ENCODE data around the gene CAVIN1. TPM values are rescaled to one million over a fixed set of nuclear protein-coding genes. Genes with fewer than 3 reads are reported as not detected.
"Not testable (repeated sequence)": the region's sequence is repeated elsewhere in the genome, so short reads cannot be mapped to it uniquely, and the experiment has no call there.

Gene CAVIN1
- total RNA-seq, 1 experiment from 2014 or later = 64.0 TPM

GRCh38 chr17:42406615-42407288, 16.3 kb downstream of the CAVIN1 start:
- no peak for DNase-seq (ENCODE audit: extremely low read depth, low read depth)

- DNase-seq (ENCODE audit: extremely low read depth, low read depth) = peak; percentile 65
Observed at GRCh38 chr17:42405963-42406495, 17.0 kb downstream of the CAVIN1 start.

- no peak for DNase-seq (ENCODE audit: extremely low read depth, low read depth)
Observed at GRCh38 chr17:42405076-42405475, 18.0 kb downstream of the CAVIN1 start.

GRCh38 chr17:42404326-42405055, 18.6 kb downstream of the CAVIN1 start:
- no peak for DNase-seq (ENCODE audit: extremely low read depth, low read depth)

- DNase-seq (ENCODE audit: extremely low read depth, low read depth) = no peak
Observed at GRCh38 chr17:42403150-42403549, 19.9 kb downstream of the CAVIN1 start.

- DNase-seq (ENCODE audit: extremely low read depth, low read depth) = no peak
Observed at GRCh38 chr17:42402117-42402516, 20.9 kb downstream of the CAVIN1 start.

GRCh38 chr17:42400844-42401375, 22.1 kb downstream of the CAVIN1 start:
- not testable (repeated sequence) for DNase-seq (ENCODE audit: extremely low read depth, low read depth)

GRCh38 chr17:42399948-42400843, 22.9 kb downstream of the CAVIN1 start:
- DNase-seq (ENCODE audit: extremely low read depth, low read depth) = no peak

GRCh38 chr17:42399121-42399520, 23.9 kb downstream of the CAVIN1 start:
- no peak for DNase-seq (ENCODE audit: extremely low read depth, low read depth)

- not testable (repeated sequence) for DNase-seq (ENCODE audit: extremely low read depth, low read depth)
Observed at GRCh38 chr17:42395601-42396000, 27.5 kb downstream of the CAVIN1 start.

- DNase-seq (ENCODE audit: extremely low read depth, low read depth) = no peak
Observed at GRCh38 chr17:42394838-42395237, 28.2 kb downstream of the CAVIN1 start.

- DNase-seq (ENCODE audit: extremely low read depth, low read depth) = no peak
Observed at GRCh38 chr17:42392692-42393415, 30.2 kb downstream of the CAVIN1 start.

GRCh38 chr17:42391439-42391838, 31.6 kb downstream of the CAVIN1 start:
- DNase-seq (ENCODE audit: extremely low read depth, low read depth) = not testable (repeated sequence)

GRCh38 chr17:42389899-42390298, 33.2 kb downstream of the CAVIN1 start:
- DNase-seq (ENCODE audit: extremely low read depth, low read depth) = no peak

GRCh38 chr17:42389135-42389417, 34.0 kb downstream of the CAVIN1 start:
- DNase-seq (ENCODE audit: extremely low read depth, low read depth) = no peak

GRCh38 chr17:42388381-42389134, 34.5 kb downstream of the CAVIN1 start, which contains the start of gene STAT3:
STAT3 (minus strand) TSS chr17:42388442; CDS start chr17:42348516, 39,926 bp downstream.
- DNase-seq (ENCODE audit: extremely low read depth, low read depth) = peak; percentile 100

GRCh38 chr17:42387661-42388380, 35.2 kb downstream of the CAVIN1 start:
- no peak for DNase-seq (ENCODE audit: extremely low read depth, low read depth)

- no peak for DNase-seq (ENCODE audit: extremely low read depth, low read depth)
Observed at GRCh38 chr17:42386777-42387657, 36.0 kb downstream of the CAVIN1 start.
